ENCODE data around the gene SMIM33.

- TF ChIP-seq, protein P1, sequence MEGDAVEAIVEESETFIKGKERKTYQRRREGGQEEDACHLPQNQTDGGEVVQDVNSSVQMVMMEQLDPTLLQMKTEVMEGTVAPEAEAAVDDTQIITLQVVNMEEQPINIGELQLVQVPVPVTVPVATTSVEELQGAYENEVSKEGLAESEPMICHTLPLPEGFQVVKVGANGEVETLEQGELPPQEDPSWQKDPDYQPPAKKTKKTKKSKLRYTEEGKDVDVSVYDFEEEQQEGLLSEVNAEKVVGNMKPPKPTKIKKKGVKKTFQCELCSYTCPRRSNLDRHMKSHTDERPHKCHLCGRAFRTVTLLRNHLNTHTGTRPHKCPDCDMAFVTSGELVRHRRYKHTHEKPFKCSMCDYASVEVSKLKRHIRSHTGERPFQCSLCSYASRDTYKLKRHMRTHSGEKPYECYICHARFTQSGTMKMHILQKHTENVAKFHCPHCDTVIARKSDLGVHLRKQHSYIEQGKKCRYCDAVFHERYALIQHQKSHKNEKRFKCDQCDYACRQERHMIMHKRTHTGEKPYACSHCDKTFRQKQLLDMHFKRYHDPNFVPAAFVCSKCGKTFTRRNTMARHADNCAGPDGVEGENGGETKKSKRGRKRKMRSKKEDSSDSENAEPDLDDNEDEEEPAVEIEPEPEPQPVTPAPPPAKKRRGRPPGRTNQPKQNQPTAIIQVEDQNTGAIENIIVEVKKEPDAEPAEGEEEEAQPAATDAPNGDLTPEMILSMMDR (conservative IDR thresholded peaks at IDR 0.05; ENCODE audit: low read depth, low read length): no peak
- no peak for TF ChIP-seq EZH2 (IDR thresholded peaks at IDR 0.05; ENCODE audit: borderline replicate concordance, low read depth, low read length, poor library complexity, severe bottlenecking)
Measured at GRCh38 chr5:139431706-139432105, 39.1 kb upstream of the SMIM33 start.
